ENCODE measurements around the gene RNF115.

Gene RNF115

GRCh38 chr1:145806844-145807243, 17.1 kb downstream of the RNF115 start:
- Histone ChIP-seq H3K79me2 (ENCODE audit: insufficient read depth, low read length) (peaks cover 57% of the 10 kb centered on the region), H3K36me3 (ENCODE audit: low read length) (no peaks in the 10 kb centered on the region), H4K20me1 (ENCODE audit: low read depth, low read length) (no peaks in the 10 kb centered on the region), H3K9me3 (ENCODE audit: insufficient read depth, low read length) (no peaks in the 10 kb centered on the region), H3K27ac (ENCODE audit: low read depth, low read length) (no peak overlapping the region), H3K4me2 (ENCODE audit: low read depth, low read length, poor library complexity, severe bottlenecking) (no peak overlapping the region), H2AFZ (ENCODE audit: low read depth, low read length, severe bottlenecking) (no peak overlapping the region), H3K27me3 (ENCODE audit: low read length) (no peaks in the 10 kb centered on the region), H3F3A (ENCODE audit: insufficient read depth) (no peaks in the 10 kb centered on the region; the same call in 1 of the 2 replicates), H3K4me3 (ENCODE audit: insufficient read depth, low read length, poor library complexity, severe bottlenecking) (no peak overlapping the region), H3K9me2 (replicated peaks; ENCODE audit: insufficient read depth, low read length) (no peaks in the 10 kb centered on the region), H3K9ac (ENCODE audit: low read length) (no peak overlapping the region)
- TF ChIP-seq CTCF (IDR thresholded peaks at IDR 0.05; ENCODE audit: insufficient read depth, low read length, poor library complexity, severe bottlenecking) (no peak), EZH2phosphoT487 (conservative IDR thresholded peaks at IDR 0.05; ENCODE audit: low read length) (no peak)

- H3K27ac ChIP-seq (ENCODE audit: low read depth, low read length), result no peak overlapping the region
- peaks cover 60% of the 10 kb centered on the region for H3K79me2 ChIP-seq (ENCODE audit: insufficient read depth, low read length)
- no peaks in the 10 kb centered on the region for H3K9me2 ChIP-seq (replicated peaks; ENCODE audit: insufficient read depth, low read length)
- no peaks in the 10 kb centered on the region for H3K36me3 ChIP-seq (ENCODE audit: low read length)
- no peak overlapping the region for H3K4me2 ChIP-seq (ENCODE audit: low read depth, low read length, poor library complexity, severe bottlenecking)
- H3K27me3 ChIP-seq (ENCODE audit: low read length), result no peaks in the 10 kb centered on the region
- H3K4me3 ChIP-seq (ENCODE audit: insufficient read depth, low read length, poor library complexity, severe bottlenecking), result no peak overlapping the region
- no peaks in the 10 kb centered on the region for H4K20me1 ChIP-seq (ENCODE audit: low read depth, low read length)
- no peaks in the 10 kb centered on the region for H3K9me3 ChIP-seq (ENCODE audit: insufficient read depth, low read length)
- TF ChIP-seq CTCF (IDR thresholded peaks at IDR 0.05; ENCODE audit: insufficient read depth, low read length, poor library complexity, severe bottlenecking) (no peak), EZH2phosphoT487 (conservative IDR thresholded peaks at IDR 0.05; ENCODE audit: low read length) (no peak)
- no peaks in the 10 kb centered on the region; the same call in 1 of the 2 replicates for H3F3A ChIP-seq (ENCODE audit: insufficient read depth)
- no peak overlapping the region for H2AFZ ChIP-seq (ENCODE audit: low read depth, low read length, severe bottlenecking)
- no peak overlapping the region for H3K9ac ChIP-seq (ENCODE audit: low read length)
Measured at GRCh38 chr1:145806408-145806807, 17.5 kb downstream of the RNF115 start.

- no peak overlapping the region for H3K27ac ChIP-seq (ENCODE audit: low read depth, low read length)
- H3K9me3 ChIP-seq (ENCODE audit: insufficient read depth, low read length), result no peaks in the 10 kb centered on the region
- H3K79me2 ChIP-seq (ENCODE audit: insufficient read depth, low read length), result peaks cover 72% of the 10 kb centered on the region
- H3K4me3 ChIP-seq (ENCODE audit: insufficient read depth, low read length, poor library complexity, severe bottlenecking), result no peak overlapping the region
- no peaks in the 10 kb centered on the region for H3K27me3 ChIP-seq (ENCODE audit: low read length)
- H2AFZ ChIP-seq (ENCODE audit: low read depth, low read length, severe bottlenecking), result no peak overlapping the region
- TF ChIP-seq EZH2phosphoT487 (conservative IDR thresholded peaks at IDR 0.05; ENCODE audit: low read length) (no peak), CTCF (IDR thresholded peaks at IDR 0.05; ENCODE audit: insufficient read depth, low read length, poor library complexity, severe bottlenecking) (no peak)
- no peaks in the 10 kb centered on the region for H3K36me3 ChIP-seq (ENCODE audit: low read length)
- no peak overlapping the region for H3K4me2 ChIP-seq (ENCODE audit: low read depth, low read length, poor library complexity, severe bottlenecking)
- no peak overlapping the region for H3K9ac ChIP-seq (ENCODE audit: low read length)
- no peaks in the 10 kb centered on the region; the same call in 1 of the 2 replicates for H3F3A ChIP-seq (ENCODE audit: insufficient read depth)
- H4K20me1 ChIP-seq (ENCODE audit: low read depth, low read length), result no peaks in the 10 kb centered on the region
- no peaks in the 10 kb centered on the region for H3K9me2 ChIP-seq (replicated peaks; ENCODE audit: insufficient read depth, low read length)
Measured at GRCh38 chr1:145805057-145805456, 18.8 kb downstream of the RNF115 start.

Data from SU-DHL-6 (cell line).